ENCODE measurements around the gene SESN2. TPM values are rescaled to one million over a fixed set of nuclear protein-coding genes. Genes with fewer than 3 reads are reported as not detected.
A peak's percentile ranks its signal among the peaks of the same experiment; 100 is the strongest.

SESN2 gene, protein sequence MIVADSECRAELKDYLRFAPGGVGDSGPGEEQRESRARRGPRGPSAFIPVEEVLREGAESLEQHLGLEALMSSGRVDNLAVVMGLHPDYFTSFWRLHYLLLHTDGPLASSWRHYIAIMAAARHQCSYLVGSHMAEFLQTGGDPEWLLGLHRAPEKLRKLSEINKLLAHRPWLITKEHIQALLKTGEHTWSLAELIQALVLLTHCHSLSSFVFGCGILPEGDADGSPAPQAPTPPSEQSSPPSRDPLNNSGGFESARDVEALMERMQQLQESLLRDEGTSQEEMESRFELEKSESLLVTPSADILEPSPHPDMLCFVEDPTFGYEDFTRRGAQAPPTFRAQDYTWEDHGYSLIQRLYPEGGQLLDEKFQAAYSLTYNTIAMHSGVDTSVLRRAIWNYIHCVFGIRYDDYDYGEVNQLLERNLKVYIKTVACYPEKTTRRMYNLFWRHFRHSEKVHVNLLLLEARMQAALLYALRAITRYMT
- polyA plus RNA-seq (2013), result 9.4 TPM

DNA sequence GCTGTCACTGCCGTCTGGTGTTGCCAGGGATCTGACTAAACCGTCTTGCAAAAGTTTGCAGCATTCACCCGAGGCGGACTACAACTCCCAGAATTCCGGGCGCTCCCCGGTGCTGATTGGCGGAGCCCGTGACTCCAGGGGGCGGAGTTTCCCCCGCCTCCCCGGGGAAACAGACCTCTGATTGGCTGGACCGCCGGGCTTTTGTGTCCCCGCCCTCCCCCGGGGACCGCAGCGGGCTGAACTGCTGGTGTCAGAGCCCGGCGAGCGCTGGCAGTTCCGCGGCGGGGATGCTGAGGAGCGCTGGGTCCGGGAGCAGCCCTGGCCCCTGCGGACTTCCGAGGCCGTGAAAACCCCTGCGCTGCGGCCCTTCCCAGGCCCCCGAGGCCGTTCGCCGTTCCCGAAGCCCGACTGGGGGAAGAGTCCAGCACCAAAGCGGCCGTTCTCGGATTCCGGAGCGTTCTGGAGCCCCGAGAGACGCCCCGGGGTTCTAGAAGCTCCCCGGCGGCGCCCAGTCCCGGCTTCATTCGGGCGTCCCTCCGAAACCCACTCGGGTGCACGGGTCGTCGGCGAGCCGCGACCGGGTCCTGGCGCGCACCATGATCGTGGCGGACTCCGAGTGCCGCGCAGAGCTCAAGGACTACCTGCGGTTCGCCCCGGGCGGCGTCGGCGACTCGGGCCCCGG is at the start of gene SESN2:
Gene SESN2 (plus strand): TSS at position 267 of the 682 bp plus-strand sequence. CDS start 330 bp downstream, at position 597.
- peak; percentile 96 to 98 (median 98) for DNase-seq
- peak within 1 kb of the TSS in 1 of 2 experiments; percentile 70 for H3K27ac ChIP-seq (ENCODE audit: insufficient read depth in 1 of 2, low read depth in 1 of 2, low read length in 2 of 2, poor library complexity in 1 of 2, severe bottlenecking in 2 of 2)
- H3K4me1 ChIP-seq (ENCODE audit: control extremely low read depth in 1 of 4, control insufficient read depth in 4 of 4, insufficient read depth in 4 of 4, low read length in 3 of 4), result peaks cover 0 to 31% (median 22%) of the 10 kb centered on the region in 4 experiments
- 0% methylated on average over 72 of the region's 76 CpGs for WGBS (ENCODE audit: insufficient coverage)
- ChIA-PET POLR2A (interaction anchor here (0.7 to 1.4 kb wide), 6 partner anchors 10 to 389 kb away, joined by 3 to 8 read pairs (median 5); partner anchors contain the start of genes MED18 and RNU11), CTCF (interaction anchor here (1.0 kb wide), 1 partner anchor 9 kb away, joined by 3 read pairs; no protein-coding TSS in a partner anchor)
- peak within 1 kb of the TSS; percentile 75 to 92 (median 91) for H3K4me3 ChIP-seq (ENCODE audit: control insufficient read depth in 1 of 7, extremely low read depth in 1 of 7, insufficient read depth in 4 of 7, low read depth in 2 of 7, low read length in 6 of 7)
- no peaks in the 10 kb centered on the region for H3K9me3 ChIP-seq (ENCODE audit: control extremely low read depth in 1 of 5, control insufficient read depth in 4 of 5, insufficient read depth in 2 of 5, low read depth in 1 of 5, low read length in 4 of 5)
- no peaks in the 10 kb centered on the region for H3K36me3 ChIP-seq (ENCODE audit: control insufficient read depth in 4 of 4, insufficient read depth in 4 of 4, low read length in 3 of 4)
- no peaks in the 10 kb centered on the region for H3K27me3 ChIP-seq (replicated peaks in 2 of 5; ENCODE audit: control insufficient read depth in 4 of 5, insufficient read depth in 5 of 5, low read length in 4 of 5)

DNA sequence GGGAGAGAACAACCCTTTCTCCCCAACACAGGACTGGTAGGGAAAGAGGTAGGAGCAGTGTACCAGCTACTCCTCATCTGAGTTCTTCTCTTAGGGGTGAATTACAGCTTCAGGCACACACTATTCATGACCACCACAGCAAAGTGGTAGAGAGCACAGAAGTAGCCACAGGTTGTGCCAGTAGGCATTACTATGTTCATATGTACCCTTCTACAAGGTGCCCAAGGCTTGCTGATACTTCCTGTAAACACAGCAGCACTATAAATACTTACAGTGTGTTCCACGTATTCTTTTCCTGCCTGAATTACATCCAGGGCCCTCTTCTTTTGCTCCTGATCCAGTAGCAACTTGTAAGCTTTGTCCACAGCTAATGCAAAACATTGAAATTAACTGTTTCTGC is 49.6 kb upstream of the SESN2 start:
- CTCF ChIA-PET, result interaction anchor here (0.6 to 12.2 kb wide), 25 partner anchors 10 to 209 kb away, joined by 3 to 164 read pairs (median 4); partner anchors contain the start of genes EYA3 and PTAFR
- H3K36me3 ChIP-seq (ENCODE audit: control insufficient read depth in 4 of 4, insufficient read depth in 4 of 4, low read length in 3 of 4), result peaks cover 15 to 72% (median 40%) of the 10 kb centered on the region in 4 experiments
- H3K4me3 ChIP-seq (ENCODE audit: control insufficient read depth in 1 of 7, extremely low read depth in 1 of 7, insufficient read depth in 4 of 7, low read depth in 2 of 7, low read length in 6 of 7), result no peak overlapping the region
- WGBS (ENCODE audit: insufficient coverage), result 92% methylated on average over 1 of the region's 1 CpG
- POLR2A ChIA-PET, result interaction anchor here (0.8 to 1.3 kb wide), 2 partner anchors 118 to 121 kb away, joined by 3 to 4 read pairs; no protein-coding TSS in a partner anchor
- peaks cover 0 to 4% (median 0%) of the 10 kb centered on the region in 4 experiments for H3K4me1 ChIP-seq (ENCODE audit: control extremely low read depth in 1 of 4, control insufficient read depth in 4 of 4, insufficient read depth in 4 of 4, low read length in 3 of 4)
- DNase-seq, result no peak
- H3K9me3 ChIP-seq (ENCODE audit: control extremely low read depth in 1 of 5, control insufficient read depth in 4 of 5, insufficient read depth in 2 of 5, low read depth in 1 of 5, low read length in 4 of 5), result no peaks in the 10 kb centered on the region
- H3K27ac ChIP-seq (ENCODE audit: insufficient read depth in 1 of 2, low read depth in 1 of 2, low read length in 2 of 2, poor library complexity in 1 of 2, severe bottlenecking in 2 of 2), result no peak overlapping the region
- H3K27me3 ChIP-seq (replicated peaks in 2 of 5; ENCODE audit: control insufficient read depth in 4 of 5, insufficient read depth in 5 of 5, low read length in 4 of 5), result no peaks in the 10 kb centered on the region

DNA sequence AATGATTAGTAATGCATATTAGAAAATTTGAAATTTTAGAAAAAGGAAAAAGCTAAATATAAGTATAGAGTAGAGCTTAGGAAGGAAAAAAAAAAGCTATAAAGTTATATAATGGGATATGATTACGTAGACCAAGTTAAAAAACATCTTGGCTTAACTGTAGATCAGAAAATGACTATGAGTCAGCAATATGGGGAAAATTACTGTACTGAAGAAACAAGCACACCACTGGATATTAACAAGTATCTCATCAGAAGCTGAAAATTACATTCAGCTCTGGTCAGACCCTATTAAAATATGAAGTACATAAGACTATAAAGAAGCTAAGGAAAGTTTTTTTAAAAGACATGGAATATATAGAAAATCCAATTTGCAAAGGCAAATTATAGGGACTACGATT is 46.0 kb upstream of the SESN2 start:
- Histone ChIP-seq H3K4me1 (ENCODE audit: control extremely low read depth in 1 of 4, control insufficient read depth in 4 of 4, insufficient read depth in 4 of 4, low read length in 3 of 4) (peaks cover 0 to 4% (median 0%) of the 10 kb centered on the region in 4 experiments), H3K36me3 (ENCODE audit: control insufficient read depth in 4 of 4, insufficient read depth in 4 of 4, low read length in 3 of 4) (peaks cover 13 to 54% (median 27%) of the 10 kb centered on the region in 4 experiments), H3K4me3 (ENCODE audit: control insufficient read depth in 1 of 7, extremely low read depth in 1 of 7, insufficient read depth in 4 of 7, low read depth in 2 of 7, low read length in 6 of 7) (no peak overlapping the region), H3K27me3 (replicated peaks in 2 of 5; ENCODE audit: control insufficient read depth in 4 of 5, insufficient read depth in 5 of 5, low read length in 4 of 5) (no peaks in the 10 kb centered on the region), H3K27ac (ENCODE audit: insufficient read depth in 1 of 2, low read depth in 1 of 2, low read length in 2 of 2, poor library complexity in 1 of 2, severe bottlenecking in 2 of 2) (peak overlapping the region in 1 of 2 experiments; percentile 25), H3K9me3 (ENCODE audit: control extremely low read depth in 1 of 5, control insufficient read depth in 4 of 5, insufficient read depth in 2 of 5, low read depth in 1 of 5, low read length in 4 of 5) (no peaks in the 10 kb centered on the region)
- POLR2A ChIA-PET, result no interaction called here
- CTCF ChIA-PET, result interaction anchor here (0.6 to 12.2 kb wide), 6 partner anchors 11 to 124 kb away, joined by 3 to 164 read pairs (median 5); partner anchors contain the start of gene EYA3
- whole genome bisulfite sequencing (ENCODE audit: insufficient coverage), result 100% methylated on average over 1 of the region's 2 CpGs
- peak in 2 of 3 donors; percentile 27 to 42 for DNase-seq

DNA sequence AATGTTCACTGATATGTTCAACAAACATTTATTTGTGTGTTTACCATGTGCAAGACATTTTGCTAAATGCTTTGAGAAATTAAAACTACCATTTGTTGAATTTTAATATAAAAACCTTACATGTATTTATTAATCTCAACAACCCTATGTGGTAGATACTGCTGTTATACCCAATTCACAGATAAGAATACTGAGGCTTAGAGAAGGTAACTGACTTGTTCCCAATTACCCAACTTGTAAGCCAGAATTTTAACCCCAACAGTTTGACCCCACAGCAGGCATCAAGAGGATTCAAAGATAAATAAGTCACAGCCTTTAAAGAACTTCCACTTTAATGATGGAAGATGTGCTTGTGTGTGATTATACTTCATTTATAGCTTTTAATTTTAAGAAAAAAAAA is 30.2 kb upstream of the SESN2 start:
- Histone ChIP-seq H3K27ac (ENCODE audit: insufficient read depth in 1 of 2, low read depth in 1 of 2, low read length in 2 of 2, poor library complexity in 1 of 2, severe bottlenecking in 2 of 2) (no peak overlapping the region), H3K36me3 (ENCODE audit: control insufficient read depth in 4 of 4, insufficient read depth in 4 of 4, low read length in 3 of 4) (peaks cover 10 to 53% (median 29%) of the 10 kb centered on the region in 4 experiments), H3K9me3 (ENCODE audit: control extremely low read depth in 1 of 5, control insufficient read depth in 4 of 5, insufficient read depth in 2 of 5, low read depth in 1 of 5, low read length in 4 of 5) (no peaks in the 10 kb centered on the region), H3K4me3 (ENCODE audit: control insufficient read depth in 1 of 7, extremely low read depth in 1 of 7, insufficient read depth in 4 of 7, low read depth in 2 of 7, low read length in 6 of 7) (no peak overlapping the region), H3K27me3 (replicated peaks in 2 of 5; ENCODE audit: control insufficient read depth in 4 of 5, insufficient read depth in 5 of 5, low read length in 4 of 5) (no peaks in the 10 kb centered on the region), H3K4me1 (ENCODE audit: control extremely low read depth in 1 of 4, control insufficient read depth in 4 of 4, insufficient read depth in 4 of 4, low read length in 3 of 4) (peaks cover 6 to 22% (median 18%) of the 10 kb centered on the region in 4 experiments)
- no peak for DNase-seq
- ChIA-PET CTCF (interaction anchor here (0.6 to 0.7 kb wide), 2 partner anchors 129 to 455 kb away, joined by 3 read pairs; no protein-coding TSS in a partner anchor), POLR2A (no interaction called here)

DNA sequence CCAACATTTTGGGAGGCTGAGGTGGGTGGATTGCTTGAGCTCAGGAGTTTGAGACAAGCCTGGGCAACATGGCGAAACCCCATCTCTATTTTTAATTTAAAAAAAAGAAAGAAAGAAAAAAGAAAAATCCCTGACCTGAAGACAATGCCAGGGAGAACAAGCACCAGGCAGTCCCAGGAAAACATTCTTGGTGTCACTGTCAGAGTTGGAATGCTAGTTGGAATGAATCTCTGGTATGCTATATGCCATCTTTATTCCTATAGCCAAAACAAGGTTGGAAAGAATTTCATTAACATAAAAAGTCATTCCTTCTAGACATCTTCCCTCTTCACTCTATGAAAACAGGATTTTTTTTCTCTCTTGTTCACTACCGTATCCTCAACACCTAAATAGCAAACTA is 29.3 kb upstream of the SESN2 start:
- H3K27me3 ChIP-seq (replicated peaks in 2 of 5; ENCODE audit: control insufficient read depth in 4 of 5, insufficient read depth in 5 of 5, low read length in 4 of 5), result no peaks in the 10 kb centered on the region
- WGBS (ENCODE audit: insufficient coverage), result no CpG with 5 or more reads among the region's 2 CpGs
- POLR2A ChIA-PET, result no interaction called here
- no peak overlapping the region for H3K4me3 ChIP-seq (ENCODE audit: control insufficient read depth in 1 of 7, extremely low read depth in 1 of 7, insufficient read depth in 4 of 7, low read depth in 2 of 7, low read length in 6 of 7)
- H3K27ac ChIP-seq (ENCODE audit: insufficient read depth in 1 of 2, low read depth in 1 of 2, low read length in 2 of 2, poor library complexity in 1 of 2, severe bottlenecking in 2 of 2), result no peak overlapping the region
- peaks cover 10 to 47% (median 22%) of the 10 kb centered on the region in 4 experiments for H3K36me3 ChIP-seq (ENCODE audit: control insufficient read depth in 4 of 4, insufficient read depth in 4 of 4, low read length in 3 of 4)
- H3K9me3 ChIP-seq (ENCODE audit: control extremely low read depth in 1 of 5, control insufficient read depth in 4 of 5, insufficient read depth in 2 of 5, low read depth in 1 of 5, low read length in 4 of 5), result no peaks in the 10 kb centered on the region
- DNase-seq, result no peak
- CTCF ChIA-PET, result interaction anchor here (0.6 kb wide), 1 partner anchor 456 kb away, joined by 3 read pairs; no protein-coding TSS in a partner anchor
- peaks cover 6 to 23% (median 18%) of the 10 kb centered on the region in 4 experiments for H3K4me1 ChIP-seq (ENCODE audit: control extremely low read depth in 1 of 4, control insufficient read depth in 4 of 4, insufficient read depth in 4 of 4, low read length in 3 of 4)

DNA sequence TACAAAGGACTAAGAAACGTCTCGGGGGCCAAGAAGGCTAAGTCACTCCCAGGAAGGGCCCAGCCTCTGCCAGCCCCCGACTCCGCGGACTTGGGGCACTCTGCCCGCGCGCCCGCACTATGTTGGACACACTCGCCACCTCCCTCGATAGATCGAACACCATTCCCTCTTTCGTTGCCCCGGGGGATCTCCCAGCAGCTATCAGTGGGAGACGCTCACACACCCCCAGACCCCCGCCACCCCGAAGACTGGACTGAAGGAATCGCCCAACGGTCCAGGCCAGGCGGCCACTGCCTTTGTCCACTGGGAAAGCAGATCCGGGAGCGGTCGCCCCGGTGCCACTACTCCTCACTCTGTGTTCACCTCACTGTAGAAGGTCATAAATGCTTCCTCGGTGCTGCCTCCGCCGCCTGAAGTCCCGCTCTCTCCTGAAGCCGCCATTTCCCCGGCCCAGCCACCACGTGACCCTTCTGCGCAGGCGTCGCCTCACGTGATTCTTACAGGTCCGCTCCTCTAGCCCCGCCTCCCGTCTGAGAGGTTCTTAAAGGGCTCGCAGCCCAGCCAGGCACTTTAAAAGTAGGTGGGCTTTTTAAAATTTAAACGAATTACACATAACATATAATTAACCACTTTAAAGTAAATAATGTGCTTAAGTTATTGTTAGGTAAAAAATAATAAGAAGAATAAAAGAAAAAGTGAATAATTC is 26.6 kb upstream of the SESN2 start, which contains the start of gene DNAJC8:
Gene DNAJC8 (minus strand): TSS at position 472 of the 706 bp plus-strand sequence. CDS start 31 bp downstream, at position 441.
- Histone ChIP-seq H3K27me3 (replicated peaks in 2 of 5; ENCODE audit: control insufficient read depth in 4 of 5, insufficient read depth in 5 of 5, low read length in 4 of 5) (no peaks in the 10 kb centered on the region), H3K27ac (ENCODE audit: insufficient read depth in 1 of 2, low read depth in 1 of 2, low read length in 2 of 2, poor library complexity in 1 of 2, severe bottlenecking in 2 of 2) (peak within 1 kb of the TSS; percentile 97 to 98), H3K9me3 (ENCODE audit: control extremely low read depth in 1 of 5, control insufficient read depth in 4 of 5, insufficient read depth in 2 of 5, low read depth in 1 of 5, low read length in 4 of 5) (no peaks in the 10 kb centered on the region), H3K4me1 (ENCODE audit: control extremely low read depth in 1 of 4, control insufficient read depth in 4 of 4, insufficient read depth in 4 of 4, low read length in 3 of 4) (peaks cover 16 to 46% (median 31%) of the 10 kb centered on the region in 4 experiments), H3K4me3 (ENCODE audit: control insufficient read depth in 1 of 7, extremely low read depth in 1 of 7, insufficient read depth in 4 of 7, low read depth in 2 of 7, low read length in 6 of 7) (peak within 1 kb of the TSS; percentile 86 to 100 (median 98)), H3K36me3 (ENCODE audit: control insufficient read depth in 4 of 4, insufficient read depth in 4 of 4, low read length in 3 of 4) (peaks cover 4 to 27% (median 9%) of the 10 kb centered on the region in 4 experiments)
- under 1% methylated on average over 26 of the region's 40 CpGs for WGBS (ENCODE audit: insufficient coverage)
- ChIA-PET CTCF (interaction anchor here (1.5 to 1.7 kb wide), 2 partner anchors 23 to 142 kb away, joined by 3 to 4 read pairs; no protein-coding TSS in a partner anchor), POLR2A (interaction anchor here (0.6 kb wide), 2 partner anchors 13 to 33 kb away, joined by 3 read pairs; no protein-coding TSS in a partner anchor)
- peak; percentile 94 to 95 (median 94) for DNase-seq

Measured in common myeloid progenitor, CD34-positive (primary cell).